Stomach (tissue), 4 donors: ENCODE measurements around the gene CD300C.

ENCODE experiments used
- POLR2A ChIP-seq, 4 donors: fragments of 450-650 bp; IDR thresholded peaks; one replicate each; pipeline ENCODE4 v1.6.1; 2016; ENCODE audit warnings: antibody characterized with exemption in 4 of 4, control low read depth in 2 of 4, mild to moderate bottlenecking in 1 of 4, moderate library complexity in 1 of 4
- TF ChIP-seq, protein P1 (sequence below), 7 experiments: fragments of 450-650 bp in 4 of 7; fragments of 200-600 bp in 3 of 7; sonication (generic) in 3 of 7; IDR thresholded peaks; one replicate each; pipeline ENCODE4 v1.5.1; 2016 to 2019; ENCODE audit warnings: antibody characterized with exemption in 7 of 7, control low read depth in 2 of 7, mild to moderate bottlenecking in 1 of 7

DNA sequence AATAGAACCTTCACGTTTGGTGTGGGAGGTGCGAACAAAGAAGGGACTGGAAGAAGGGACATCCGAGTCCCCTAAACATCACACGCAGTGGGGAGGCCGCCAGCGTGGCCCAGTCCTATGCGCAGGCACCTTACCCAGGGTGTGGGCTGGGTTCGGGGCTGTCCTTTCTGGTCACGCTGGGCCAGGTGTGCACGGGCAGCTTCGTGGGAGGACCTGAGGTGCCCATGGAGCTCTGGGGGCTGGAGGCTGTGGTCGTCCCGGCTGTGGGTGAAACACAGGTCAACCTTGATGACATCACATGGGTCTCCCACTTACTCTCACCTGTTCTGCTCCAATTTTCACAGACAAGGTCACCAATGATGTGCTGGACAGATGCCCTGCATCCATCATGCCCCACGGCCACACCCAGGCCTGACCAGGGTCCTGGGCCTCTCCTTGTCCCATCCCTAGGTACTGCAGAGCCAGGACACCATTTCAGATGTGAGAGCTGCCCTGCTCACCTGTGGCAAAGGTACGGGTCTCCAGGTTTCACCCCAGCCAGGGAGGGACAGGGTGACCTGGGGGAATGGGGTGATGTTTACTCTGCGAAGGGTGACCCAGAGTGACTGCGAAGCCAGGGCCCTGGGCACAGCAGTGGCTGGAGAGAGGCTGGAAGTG lies 3.1 kb downstream of the CD300C start:
- TF ChIP-seq, protein P1, sequence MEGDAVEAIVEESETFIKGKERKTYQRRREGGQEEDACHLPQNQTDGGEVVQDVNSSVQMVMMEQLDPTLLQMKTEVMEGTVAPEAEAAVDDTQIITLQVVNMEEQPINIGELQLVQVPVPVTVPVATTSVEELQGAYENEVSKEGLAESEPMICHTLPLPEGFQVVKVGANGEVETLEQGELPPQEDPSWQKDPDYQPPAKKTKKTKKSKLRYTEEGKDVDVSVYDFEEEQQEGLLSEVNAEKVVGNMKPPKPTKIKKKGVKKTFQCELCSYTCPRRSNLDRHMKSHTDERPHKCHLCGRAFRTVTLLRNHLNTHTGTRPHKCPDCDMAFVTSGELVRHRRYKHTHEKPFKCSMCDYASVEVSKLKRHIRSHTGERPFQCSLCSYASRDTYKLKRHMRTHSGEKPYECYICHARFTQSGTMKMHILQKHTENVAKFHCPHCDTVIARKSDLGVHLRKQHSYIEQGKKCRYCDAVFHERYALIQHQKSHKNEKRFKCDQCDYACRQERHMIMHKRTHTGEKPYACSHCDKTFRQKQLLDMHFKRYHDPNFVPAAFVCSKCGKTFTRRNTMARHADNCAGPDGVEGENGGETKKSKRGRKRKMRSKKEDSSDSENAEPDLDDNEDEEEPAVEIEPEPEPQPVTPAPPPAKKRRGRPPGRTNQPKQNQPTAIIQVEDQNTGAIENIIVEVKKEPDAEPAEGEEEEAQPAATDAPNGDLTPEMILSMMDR (IDR thresholded peaks at IDR 0.05): no peak
- TF ChIP-seq POLR2A (IDR thresholded peaks at IDR 0.05): no peak
